22Rv1 (cell line): ENCODE data around the gene KIAA0513.

Experiments
- ZFX ChIP-seq: fragments of 450-650 bp; IDR thresholded peaks from 2 replicates; pipeline ENCODE4 v1.6.1; 2017; ENCODE audit warnings: antibody characterized with exemption, borderline replicate concordance
- TF ChIP-seq, protein P1 (sequence below): fragments of 450-650 bp; IDR thresholded peaks from 2 replicates; pipeline ENCODE4 v1.5.1; 2017; ENCODE audit warnings: mild to moderate bottlenecking

DNA sequence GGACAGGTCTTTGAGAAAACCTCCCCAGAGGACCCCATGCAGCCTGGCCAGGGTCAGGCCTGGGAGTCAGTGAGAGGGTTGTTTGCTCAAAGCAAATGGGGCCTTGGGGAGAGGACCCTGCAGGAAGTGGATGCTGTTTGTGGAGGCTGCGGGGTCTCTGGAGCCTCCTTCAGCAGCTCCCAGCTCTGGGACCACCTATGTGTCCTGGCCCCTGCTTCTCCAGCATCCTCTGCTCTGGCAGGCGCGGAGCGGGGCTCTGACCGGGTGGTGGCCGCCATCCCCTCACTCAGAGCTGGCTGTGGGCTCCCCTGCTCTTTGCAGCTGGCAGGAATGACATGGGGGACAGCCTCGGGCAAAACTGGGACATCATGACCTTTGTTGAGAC is 114.5 kb downstream of the KIAA0513 start:
- TF ChIP-seq, protein P1, sequence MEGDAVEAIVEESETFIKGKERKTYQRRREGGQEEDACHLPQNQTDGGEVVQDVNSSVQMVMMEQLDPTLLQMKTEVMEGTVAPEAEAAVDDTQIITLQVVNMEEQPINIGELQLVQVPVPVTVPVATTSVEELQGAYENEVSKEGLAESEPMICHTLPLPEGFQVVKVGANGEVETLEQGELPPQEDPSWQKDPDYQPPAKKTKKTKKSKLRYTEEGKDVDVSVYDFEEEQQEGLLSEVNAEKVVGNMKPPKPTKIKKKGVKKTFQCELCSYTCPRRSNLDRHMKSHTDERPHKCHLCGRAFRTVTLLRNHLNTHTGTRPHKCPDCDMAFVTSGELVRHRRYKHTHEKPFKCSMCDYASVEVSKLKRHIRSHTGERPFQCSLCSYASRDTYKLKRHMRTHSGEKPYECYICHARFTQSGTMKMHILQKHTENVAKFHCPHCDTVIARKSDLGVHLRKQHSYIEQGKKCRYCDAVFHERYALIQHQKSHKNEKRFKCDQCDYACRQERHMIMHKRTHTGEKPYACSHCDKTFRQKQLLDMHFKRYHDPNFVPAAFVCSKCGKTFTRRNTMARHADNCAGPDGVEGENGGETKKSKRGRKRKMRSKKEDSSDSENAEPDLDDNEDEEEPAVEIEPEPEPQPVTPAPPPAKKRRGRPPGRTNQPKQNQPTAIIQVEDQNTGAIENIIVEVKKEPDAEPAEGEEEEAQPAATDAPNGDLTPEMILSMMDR = no peak
- TF ChIP-seq ZFX = no peak
